Kidney glomerular epithelial cell (primary cell): ENCODE data around the gene ADPRHL1.
"Not testable (repeated sequence)": the region's sequence is repeated elsewhere in the genome, so short reads cannot be mapped to it uniquely, and the experiment has no call there.

Experiments used
- DNase-seq: peaks from one replicate; lab custom pipeline; 2025; lab: John Stamatoyannopoulos, UW

Gene ADPRHL1

DNA sequence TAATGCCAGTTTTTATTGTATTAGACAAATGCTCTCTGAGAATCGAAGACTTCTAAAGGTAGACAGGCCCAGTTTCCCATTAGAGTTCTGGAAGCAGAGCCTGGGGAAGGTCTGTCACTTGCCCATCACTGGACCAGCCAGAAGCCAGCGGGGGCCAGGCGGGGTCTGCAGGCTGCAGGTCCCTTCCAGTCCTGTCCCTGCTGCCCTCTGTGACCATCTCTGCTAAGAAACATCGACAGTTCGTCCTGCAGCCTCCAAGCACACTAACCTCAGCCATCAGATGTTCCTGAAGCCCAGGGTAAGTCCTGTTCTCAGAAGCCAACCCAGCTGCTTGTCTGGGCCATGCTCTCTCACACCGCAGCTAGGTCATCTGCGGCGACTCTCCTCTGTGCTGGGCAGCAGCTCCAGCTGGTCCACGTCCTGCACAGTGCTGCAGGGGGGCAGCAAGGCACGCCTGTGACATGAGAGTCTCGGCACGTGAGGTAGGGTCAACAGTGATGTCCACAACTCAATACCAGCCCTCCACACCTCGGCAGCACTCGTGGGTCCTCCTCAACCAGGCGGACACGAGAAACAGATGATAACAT lies 2.9 kb upstream of the ADPRHL1 start:
- DNase-seq, result no peak

DNA sequence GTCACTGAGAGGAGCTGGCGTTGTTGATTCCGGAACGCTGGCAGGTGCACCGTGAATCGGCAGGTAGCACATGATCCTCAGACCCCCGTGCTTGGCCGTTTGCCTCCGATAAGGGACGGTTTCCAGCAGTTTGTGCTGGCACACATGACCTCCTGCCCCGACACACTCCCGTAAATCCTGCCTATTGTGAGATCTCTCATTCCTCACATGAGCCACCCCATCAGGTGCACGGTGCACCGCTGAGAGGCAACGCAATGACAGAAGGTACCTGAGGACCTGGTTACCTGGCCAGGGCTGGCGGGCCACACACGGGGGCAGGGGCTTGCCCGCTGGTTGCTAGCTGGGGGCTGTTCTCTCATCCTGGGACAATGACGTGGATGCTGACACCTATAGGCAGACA lies 2.1 kb upstream of the ADPRHL1 start:
- no peak for DNase-seq

DNA sequence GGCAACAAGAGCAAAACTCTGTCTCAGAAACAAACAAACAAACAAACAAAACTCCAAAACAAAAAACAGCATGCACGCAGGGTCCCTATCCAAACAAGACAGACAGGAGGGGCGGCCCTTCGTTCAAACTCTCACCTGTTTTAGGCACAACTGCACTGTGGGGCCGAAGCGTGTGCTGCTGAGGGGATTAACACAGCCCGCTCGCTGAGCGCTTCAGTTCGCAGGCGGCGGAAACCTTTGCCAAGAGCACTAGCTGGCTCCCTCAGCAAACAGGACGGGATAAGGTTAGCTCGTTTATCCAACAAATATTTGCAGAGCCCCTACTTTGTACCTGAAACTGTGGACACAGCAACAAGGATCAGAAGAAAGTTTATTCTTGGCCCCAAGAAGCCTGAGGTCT lies 1.6 kb upstream of the ADPRHL1 start:
- DNase-seq, result no peak

DNA sequence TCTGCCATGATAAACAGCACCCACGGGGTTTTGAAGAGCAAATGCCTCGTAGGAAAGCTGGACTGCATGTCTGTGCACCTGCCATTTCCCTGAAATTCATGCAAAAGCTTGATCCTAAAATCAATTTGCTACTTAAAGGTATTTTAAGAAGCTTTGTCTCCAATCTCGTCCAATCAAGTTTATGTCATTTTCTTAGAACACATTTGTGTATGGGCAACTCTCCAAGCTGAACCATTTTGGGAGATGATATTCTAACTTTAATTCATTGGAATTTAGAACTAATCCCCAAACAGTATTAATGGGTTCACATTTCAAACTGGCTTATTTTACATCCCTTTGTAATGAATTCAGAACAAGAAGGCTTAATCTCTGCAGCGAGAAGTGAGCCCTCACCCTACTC lies 822 bp downstream of the ADPRHL1 start:
- DNase-seq, result no peak

DNA sequence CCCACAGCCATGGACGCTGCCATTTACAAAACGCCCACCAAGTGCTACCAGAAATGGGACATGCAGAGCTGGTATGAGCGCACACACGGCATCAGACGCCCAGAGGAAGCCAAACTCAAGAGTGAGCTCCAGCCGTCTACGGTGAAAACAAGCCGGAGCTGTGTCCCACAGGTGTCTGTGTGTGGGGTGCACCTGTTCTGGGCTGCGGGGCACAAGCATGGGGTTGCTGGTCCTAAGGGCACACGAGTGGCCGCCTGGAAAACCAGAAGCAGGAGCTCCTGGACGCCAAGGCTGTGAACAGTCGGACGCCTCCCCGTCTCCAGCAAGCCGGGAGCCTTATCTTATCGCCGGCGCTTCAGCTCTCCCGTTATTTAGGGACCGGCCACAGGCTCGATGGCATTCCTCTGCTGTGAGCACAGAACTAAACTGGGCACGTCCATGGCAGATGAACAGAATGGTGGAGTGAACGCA lies 1.3 kb downstream of the ADPRHL1 start:
- DNase-seq, result no peak

DNA sequence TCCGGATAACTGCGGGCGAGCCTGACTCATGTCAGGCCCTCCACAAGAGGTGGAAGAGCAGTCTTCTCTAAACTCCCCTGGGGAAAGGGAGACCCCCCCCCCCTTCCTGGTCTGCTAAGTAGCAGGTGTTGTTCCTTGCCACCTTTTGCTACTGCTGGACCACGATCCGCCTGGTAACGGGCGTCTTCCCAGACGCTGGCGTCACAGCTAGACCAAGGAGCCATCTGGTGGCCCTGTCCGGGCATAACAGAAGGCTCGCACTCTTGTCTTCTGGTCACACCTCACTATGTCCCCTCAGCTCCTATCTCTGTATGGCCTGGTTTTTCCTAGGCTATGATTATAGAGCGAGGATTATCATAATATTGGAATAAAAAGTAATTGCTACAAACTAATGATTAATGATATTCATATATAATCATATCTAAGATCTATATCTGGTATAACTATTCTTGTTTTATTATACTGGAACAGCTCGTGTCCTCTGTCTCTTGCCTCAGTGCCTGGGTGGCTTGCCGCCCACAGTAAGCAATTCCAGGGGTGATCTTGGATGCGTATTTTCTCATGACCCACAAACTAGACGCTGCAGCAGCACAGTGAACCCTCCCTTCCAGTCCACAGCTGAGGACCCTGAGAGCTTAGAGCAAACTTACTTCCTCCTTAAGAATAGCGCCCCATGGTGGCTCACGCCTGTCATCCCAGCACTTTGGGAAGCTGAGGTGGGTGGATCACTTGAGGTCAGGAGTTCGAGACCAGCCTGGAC lies 2.2 kb downstream of the ADPRHL1 start:
- not testable (repeated sequence) for DNase-seq

DNA sequence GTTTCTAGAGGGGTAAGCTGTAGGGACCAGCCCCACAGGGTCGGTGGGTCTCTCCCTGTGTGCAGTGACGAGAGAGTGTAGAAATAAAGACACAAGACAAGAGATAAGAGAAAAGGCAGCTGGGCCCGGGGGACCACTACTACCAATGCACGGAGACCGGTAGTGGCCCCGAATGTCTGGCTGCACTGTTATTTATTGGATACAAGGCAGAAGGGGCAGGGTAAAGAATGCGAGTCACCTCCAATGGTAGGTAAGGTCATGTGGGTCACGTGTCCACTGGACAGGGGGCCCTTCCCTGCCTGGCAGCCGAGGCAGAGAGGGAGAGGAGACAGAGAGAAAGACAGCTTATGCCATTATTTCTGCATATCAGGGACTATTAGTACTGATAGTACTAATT lies 2.9 kb downstream of the ADPRHL1 start:
- not testable (repeated sequence) for DNase-seq

DNA sequence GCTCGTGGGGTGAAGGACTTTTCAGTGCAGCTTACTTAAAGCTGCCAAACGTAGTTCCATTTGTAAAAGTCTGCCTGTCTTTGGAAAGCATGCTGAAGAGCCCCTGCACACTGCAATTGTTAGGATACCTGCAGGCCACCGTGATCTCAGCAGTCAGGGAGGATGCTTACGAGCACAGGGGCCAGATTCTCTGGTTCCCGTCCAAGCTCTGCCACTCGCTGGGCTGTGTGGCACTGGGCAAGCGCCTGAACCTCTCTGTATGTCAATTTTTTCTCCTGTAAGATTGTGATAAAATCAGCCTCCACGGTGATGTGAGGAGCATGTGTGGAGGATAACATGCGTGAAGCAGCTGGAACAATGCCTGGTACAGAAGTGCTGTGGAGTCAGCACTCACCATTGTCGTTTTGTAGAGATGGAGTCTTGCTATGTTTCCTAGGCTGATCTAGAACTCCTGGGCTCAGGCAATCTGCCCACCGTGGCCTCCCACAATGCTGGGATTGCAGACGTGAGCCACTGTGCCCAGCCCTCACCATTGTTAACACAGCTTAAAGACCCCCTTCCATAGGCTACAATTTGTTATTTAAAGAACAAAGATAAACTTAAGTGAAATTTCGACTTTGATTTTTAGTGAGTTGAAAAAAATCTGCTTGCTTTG lies 3.5 kb downstream of the ADPRHL1 start:
- DNase-seq, result no peak

DNA sequence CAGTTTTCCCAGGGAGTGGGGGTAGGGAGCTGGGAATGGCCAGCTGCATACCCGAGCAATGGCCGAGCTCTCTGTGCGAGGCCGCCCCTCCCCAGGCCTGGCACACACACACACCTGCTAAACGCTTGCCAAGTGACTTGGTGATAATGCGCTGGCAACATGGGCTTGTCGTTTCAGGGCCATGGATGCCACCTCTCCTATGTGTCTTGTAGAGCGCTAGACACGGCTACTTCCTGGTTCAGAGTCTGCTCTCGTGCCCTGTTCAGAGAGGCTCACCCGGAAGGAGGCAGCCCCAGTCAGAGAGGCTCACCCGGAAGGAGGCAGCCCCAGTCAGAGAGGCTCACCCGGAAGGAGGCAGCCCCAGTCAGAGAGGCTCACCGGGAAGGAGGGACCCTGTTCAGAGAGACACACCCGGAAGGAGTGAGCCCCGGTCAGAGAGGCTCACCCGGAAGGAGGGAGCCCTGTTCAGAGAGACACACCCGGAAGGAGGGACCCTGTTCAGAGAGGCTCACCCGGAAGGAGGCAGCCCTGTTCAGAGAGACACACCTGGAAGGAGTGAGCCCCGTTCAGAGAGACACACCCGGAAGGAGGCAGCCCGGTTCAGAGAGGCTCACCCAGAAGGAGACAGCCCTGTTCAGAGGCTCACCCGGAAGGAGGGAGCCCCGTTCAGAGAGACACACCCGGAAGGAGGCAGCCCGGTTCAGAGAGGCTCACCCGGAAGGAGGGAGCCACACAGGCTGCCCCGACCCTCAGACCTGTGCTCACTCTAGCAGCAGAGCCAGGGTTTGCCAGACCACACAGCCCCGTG lies 4.2 kb downstream of the ADPRHL1 start:
- no peak for DNase-seq

DNA sequence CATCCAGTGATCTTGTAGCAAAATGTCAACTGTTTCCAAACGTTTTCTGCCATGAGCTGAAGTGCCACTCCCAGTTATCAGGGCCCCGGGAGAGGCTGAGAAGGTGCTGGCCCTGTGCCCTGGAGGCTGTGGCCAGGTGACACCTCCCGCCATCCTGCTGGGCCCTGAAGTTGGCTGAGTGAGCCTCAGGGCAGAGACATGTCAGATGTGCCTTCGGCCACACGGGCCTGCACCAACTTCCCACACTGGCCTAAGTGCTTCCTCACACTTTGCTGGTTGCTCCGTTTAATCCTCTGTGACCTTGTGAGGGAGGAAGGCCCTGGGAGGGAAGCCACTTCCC lies 4.8 kb downstream of the ADPRHL1 start:
- no peak for DNase-seq

DNA sequence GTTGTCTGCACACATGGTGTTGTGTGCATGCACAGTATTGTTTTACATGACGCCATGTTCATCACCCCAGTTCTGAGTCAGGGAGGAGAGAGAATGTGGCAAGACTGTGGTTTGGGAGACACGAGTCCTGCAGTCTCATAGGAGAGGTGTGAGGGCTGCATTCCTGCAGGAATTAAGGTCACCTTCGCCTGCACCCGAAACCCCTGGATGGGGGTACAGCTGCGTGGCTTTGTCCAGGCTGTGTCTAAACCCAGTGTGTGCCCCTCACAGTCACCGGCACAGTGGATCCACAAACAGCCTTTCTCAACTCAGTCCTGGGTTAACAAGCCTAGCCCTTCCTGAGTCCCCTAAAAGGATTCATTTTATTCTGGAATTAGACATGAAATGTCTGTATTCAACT lies 5.7 kb downstream of the ADPRHL1 start:
- DNase-seq, result no peak

DNA sequence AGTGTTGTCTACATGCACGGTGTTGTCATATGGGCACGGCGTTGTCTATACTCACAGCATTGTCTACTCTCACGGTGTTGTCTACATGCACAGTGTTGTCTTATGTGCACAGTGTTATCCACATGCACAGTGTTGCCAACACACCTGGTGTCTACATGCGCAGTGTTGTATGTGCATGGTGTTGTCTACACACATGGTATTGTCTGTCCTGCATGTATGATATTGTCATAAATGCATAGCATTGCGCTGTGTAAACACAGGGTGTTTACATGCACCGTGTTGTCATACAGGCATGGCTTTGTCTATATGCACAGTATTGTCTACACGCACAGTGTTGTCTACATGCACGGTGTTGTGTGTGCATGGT lies 6.8 kb downstream of the ADPRHL1 start:
- DNase-seq, result no peak

DNA sequence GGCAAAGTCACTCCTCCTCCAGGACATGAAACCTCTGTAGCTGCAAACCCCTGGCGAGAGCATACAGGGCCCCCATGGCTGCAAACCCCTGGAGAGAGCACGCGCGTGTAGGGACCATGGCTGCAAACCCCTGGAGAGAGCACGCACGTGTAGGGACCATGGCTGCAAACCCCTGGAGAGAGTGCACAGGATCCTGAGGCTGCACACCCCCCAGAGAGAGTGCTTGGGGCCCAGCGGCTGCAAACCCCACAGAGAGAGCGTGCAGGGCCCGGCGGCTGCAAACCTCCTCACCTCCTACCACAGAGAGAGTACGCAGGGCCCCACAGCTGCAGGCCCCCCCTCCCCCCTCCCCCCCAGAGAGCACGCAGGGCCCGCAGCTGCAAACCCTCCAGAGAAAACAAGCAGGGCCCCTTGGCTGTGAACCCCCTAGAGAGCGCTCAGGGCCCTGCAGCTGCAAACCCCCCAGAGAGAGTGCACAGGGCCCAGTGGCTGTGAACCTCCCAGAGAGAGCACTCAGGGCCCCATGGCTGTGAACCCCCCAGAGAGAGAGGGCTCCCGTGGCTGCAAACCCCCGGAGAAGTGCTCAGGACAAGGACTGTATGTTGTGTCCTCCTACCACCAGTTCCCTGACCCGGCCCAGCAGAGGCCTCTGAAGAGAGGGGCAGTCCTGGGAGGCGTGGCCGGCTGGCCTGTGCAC lies 7.3 kb downstream of the ADPRHL1 start:
- DNase-seq, result no peak

DNA sequence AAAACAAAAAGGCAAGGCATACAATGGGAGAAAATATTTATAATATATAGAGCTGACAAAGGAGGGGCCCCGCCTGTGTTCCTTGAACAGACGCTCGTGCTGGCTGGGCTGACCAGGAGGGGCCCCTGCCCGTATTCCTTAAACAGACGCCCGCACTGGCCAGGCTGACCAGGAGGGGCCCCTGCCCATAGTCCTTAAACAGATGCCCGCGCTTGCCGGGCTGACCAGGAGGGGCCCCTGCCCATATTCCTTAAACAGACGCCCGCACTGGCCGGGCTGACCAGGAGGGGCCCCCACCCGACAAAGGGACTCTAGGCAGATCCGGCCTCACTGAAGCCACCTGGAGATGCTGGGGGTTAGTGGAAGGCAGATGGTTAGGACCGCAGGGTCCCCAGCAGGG lies 9.3 kb downstream of the ADPRHL1 start:
- DNase-seq, result no peak

DNA sequence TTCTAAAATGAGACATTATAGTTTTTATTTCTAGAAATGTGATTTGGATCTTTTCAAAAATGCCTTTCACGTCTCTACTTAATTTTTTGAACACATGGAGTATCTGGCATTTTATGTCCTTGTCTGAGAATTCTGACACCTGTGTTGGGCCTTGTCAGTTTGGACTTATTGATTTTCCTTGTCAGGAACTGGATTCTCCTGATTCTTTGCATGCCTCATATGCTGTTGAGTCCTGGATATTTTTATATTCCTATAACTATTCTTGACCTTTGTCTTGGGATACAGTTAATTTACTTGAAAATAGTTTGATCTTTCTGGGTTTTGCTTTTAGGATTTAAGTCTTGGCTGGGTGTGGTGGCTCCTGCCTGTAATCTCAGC lies 10.3 kb downstream of the ADPRHL1 start:
- no peak for DNase-seq

DNA sequence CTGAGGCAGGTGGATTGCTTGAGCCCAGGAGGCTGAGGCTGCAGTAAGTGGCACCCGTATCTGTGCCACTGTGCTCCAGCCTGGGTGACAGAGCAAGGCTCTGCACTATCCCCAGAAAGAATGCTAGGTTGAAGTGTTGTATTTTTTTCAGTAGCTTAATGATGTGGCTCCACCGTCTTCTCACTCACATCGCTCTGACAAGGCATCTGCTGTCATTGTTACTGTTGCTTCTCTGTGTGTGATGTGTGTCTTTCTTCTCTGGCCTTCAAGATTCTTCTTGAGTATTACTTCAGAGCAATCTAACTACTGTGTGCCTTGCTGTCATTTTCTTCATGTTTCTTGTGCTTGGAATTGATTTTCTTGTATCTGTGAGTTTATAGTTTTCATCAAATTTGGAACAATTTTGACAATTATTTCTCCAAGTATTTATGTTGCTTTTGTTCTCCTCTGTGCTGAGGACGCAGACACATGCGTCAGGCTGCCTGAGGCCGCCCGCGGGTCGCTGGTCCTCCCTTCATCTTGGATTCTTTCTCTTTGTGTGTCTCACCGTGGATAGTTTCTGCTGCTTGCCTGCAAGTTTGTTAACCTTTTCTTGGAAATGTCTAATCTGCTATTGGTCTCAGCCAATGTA lies 10.8 kb downstream of the ADPRHL1 start:
- DNase-seq, result no peak

DNA sequence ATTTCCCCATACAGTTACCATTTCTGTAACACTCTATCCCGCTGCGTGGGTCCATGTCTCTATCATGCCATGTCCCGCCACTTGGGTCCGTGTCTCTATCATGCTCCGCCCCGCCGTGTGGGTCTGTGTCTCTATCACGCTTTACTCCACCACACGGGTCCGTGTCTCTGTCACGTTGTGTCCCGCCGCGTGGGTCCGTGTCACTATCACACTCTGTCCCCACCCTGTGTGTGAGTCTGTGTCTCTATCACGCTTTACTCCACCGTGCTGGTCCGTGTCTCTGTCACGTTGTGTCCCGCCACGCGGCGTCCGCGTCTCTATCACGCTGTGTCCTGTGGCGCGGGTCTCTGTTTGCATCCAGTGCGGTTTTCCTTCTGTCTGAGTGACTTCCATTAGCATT lies 11.6 kb downstream of the ADPRHL1 start:
- no peak for DNase-seq

DNA sequence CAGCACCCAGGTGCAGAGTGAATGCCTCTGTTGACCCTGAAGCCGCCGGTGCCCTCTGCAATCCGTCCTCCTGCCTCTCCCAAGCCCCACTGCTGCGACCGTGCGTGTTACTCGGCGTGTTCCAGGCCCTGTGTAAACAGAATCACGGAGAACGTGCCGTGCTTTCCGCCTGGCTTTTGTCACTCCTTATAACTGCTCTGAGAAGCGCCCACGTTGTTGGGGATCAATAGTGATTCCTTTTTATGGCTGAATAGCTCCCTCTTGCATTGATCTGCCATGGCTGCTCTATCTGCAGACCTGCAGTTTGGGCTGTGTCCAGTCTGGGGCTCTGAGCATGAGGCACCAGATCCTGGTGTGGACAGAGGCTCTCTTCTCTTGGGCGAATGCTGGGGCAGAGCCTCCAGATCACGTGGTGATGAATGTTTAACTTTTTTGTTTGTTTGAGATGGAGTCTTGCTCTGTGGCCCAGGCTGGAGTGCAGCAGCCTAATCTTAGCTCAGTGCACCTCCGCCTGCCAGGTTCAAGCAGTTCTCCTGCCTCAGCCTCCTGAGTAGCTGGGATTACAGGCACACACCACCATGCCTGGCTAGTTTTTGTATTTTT lies 15.8 kb downstream of the ADPRHL1 start:
- DNase-seq, result no peak

DNA sequence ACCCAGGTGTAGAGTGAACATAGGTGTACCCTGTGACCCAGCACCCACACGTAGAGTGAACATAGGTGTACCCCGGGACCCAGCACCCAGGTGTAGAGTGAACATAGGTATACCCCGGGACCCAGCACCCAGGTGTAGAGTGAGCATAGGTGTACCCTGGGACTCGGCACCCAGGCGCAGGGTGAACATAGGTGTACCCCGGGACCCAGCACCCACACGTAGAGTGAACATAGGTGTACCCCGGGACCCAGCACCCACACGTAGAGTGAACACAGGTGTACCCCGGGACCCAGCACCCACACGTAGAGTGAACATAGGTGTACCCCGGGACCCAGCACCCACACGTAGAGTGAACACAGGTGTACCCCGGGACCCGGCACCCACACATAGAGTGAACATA lies 16.4 kb downstream of the ADPRHL1 start:
- DNase-seq, result not testable (repeated sequence)

DNA sequence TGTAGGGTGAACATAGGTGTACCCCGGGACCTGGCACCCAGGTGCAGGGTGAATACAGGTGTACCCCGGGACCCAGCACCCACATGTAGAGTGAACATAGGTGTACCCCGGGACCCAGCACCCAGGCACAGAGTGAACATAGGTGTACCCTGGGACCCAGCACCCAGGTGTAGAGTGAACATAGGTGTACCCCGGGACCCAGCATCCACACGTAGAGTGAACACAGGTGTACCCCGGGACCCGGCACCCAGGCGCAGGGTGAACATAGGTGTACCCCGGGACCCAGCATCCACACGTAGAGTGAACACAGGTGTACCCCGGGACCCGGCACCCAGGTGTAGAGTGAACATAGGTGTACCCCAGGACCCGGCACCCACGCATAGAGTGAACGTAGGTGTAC lies 17.4 kb downstream of the ADPRHL1 start:
- not testable (repeated sequence) for DNase-seq

DNA sequence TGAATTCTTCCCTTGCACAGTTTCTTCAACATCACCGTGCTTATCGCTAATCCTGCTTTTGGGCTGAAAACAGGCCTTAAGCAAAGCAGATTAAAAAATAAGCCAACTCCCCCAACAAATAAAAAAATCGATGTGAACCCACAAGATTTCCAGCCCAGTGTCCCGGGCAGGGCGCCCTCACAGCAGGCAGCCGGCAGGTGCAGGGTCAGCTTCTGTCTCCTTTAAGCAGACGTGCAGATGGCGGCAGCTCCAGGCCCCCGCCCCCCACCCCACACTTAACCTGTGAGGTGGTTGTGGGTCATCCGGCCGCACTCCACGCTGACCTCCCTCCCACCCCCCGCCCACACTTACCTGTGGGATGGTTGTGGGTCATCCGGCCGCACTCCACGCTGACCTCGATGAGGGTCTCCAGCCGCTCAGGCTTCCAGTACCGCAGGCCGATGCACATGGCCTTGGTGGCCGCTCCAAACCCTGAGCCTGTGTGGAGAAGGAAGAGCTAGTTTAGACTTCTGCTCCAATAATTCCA lies 19.8 kb downstream of the ADPRHL1 start:
- DNase-seq, result no peak
